Left ventricle myocardium inferior (tissue), 1 donor: Measurements from ENCODE around the gene RERE. TPM values are rescaled to one million over a fixed set of nuclear protein-coding genes. Genes with fewer than 3 reads are reported as not detected.
A peak's percentile ranks its signal among the peaks of the same experiment; 100 is the strongest.

Experiments
- DNase-seq: peaks from one replicate; pipeline ENCODE4 v3.0.0-alpha.2; 2020
- H3K27ac ChIP-seq: fragments of 200-600 bp; replicated peaks from 2 replicates; pipeline ENCODE4 v1.8.0; 2021
- H3K27me3 ChIP-seq: fragments of 200-600 bp; 2 replicates; pipeline ENCODE4 v1.8.0; 2021; ENCODE audit warnings: low read depth
- H3K36me3 ChIP-seq: fragments of 200-600 bp; 2 replicates; pipeline ENCODE4 v1.8.0; 2021
- H3K4me1 ChIP-seq: fragments of 200-600 bp; 2 replicates; pipeline ENCODE4 v1.8.0; 2021
- H3K4me3 ChIP-seq: fragments of 200-600 bp; 2 replicates; pipeline ENCODE4 v1.8.0; 2021; ENCODE audit warnings: mild to moderate bottlenecking, moderate library complexity
- H3K9me3 ChIP-seq: fragments of 200-600 bp; replicated peaks from 2 replicates; pipeline ENCODE4 v1.8.0; 2021
- CTCF ChIP-seq: fragments of 200-600 bp; IDR thresholded peaks from 2 replicates; pipeline ENCODE4 v1.8.0; 2021; ENCODE audit warnings: antibody characterized with exemption, mild to moderate bottlenecking, borderline replicate concordance
- intact Hi-C: fragments of 100-400 bp; cut with micrococcal nuclease; formaldehyde crosslinking; loops from one replicate; pipeline ENCODE4 v1.11.0; 2022
- total RNA-seq: library from RNA; stranded (reverse); fragmentation: NEBNext Ultra II Directional; extraction: Animal tissue kit (Norgen Biotek cat#: 25700); gene quantifications from one replicate; pipeline ENCODE4 v1.2.1, GENCODE V29; 2021
- donor health status: DM: no; HTN: yes; CAD: no; lungs with severe emphysema.

Gene RERE
- total RNA-seq, 1 donor from 2014 or later: 141 TPM

- H3K4me3 ChIP-seq: no peak overlapping the region
- no peak for TF ChIP-seq CTCF
- no peak overlapping the region for H3K27ac ChIP-seq
- no peaks in the 10 kb centered on the region for H3K36me3 ChIP-seq
- intact Hi-C loops: no loop called here
- H3K27me3 ChIP-seq: no peaks in the 10 kb centered on the region
- H3K9me3 ChIP-seq: no peaks in the 10 kb centered on the region
- no peak for DNase-seq
- H3K4me1 ChIP-seq: peaks cover 32% of the 10 kb centered on the region
Measured at GRCh38 chr1:8721679-8722324, 95.6 kb downstream of the RERE start.

- intact Hi-C loops: no loop called here
- Histone ChIP-seq H3K4me1 (peaks cover 24% of the 10 kb centered on the region), H3K4me3 (no peak overlapping the region), H3K36me3 (no peaks in the 10 kb centered on the region), H3K9me3 (no peaks in the 10 kb centered on the region), H3K27me3 (no peaks in the 10 kb centered on the region), H3K27ac (no peak overlapping the region)
- no peak for TF ChIP-seq CTCF
- DNase-seq: no peak
Measured at GRCh38 chr1:8720347-8720746, 97.1 kb downstream of the RERE start.

GRCh38 chr1:8718850-8719361 lies 98.5 kb downstream of the RERE start:
- no peak overlapping the region for H3K27ac ChIP-seq
- H3K4me1 ChIP-seq: peaks cover 24% of the 10 kb centered on the region
- intact Hi-C loops: no loop called here
- peak; percentile 39 for TF ChIP-seq CTCF
- no peaks in the 10 kb centered on the region for H3K36me3 ChIP-seq
- no peak for DNase-seq
- H3K9me3 ChIP-seq: no peaks in the 10 kb centered on the region
- no peak overlapping the region for H3K4me3 ChIP-seq
- no peaks in the 10 kb centered on the region for H3K27me3 ChIP-seq

GRCh38 chr1:8717148-8717547 lies 100.3 kb downstream of the RERE start:
- Histone ChIP-seq H3K27me3 (no peaks in the 10 kb centered on the region), H3K27ac (no peak overlapping the region), H3K4me3 (no peak overlapping the region), H3K9me3 (no peaks in the 10 kb centered on the region), H3K36me3 (no peaks in the 10 kb centered on the region), H3K4me1 (peaks cover 27% of the 10 kb centered on the region)
- TF ChIP-seq CTCF: no peak
- no peak for DNase-seq
- intact Hi-C loops: no loop called here

- no peak overlapping the region for H3K4me3 ChIP-seq
- no peaks in the 10 kb centered on the region for H3K27me3 ChIP-seq
- no peak for DNase-seq
- no peaks in the 10 kb centered on the region for H3K9me3 ChIP-seq
- no peak for TF ChIP-seq CTCF
- H3K4me1 ChIP-seq: peaks cover 30% of the 10 kb centered on the region
- no peak overlapping the region for H3K27ac ChIP-seq
- intact Hi-C loops: no loop called here
- no peaks in the 10 kb centered on the region for H3K36me3 ChIP-seq
Measured at GRCh38 chr1:8716238-8716637, 101.2 kb downstream of the RERE start.
